Transverse colon (tissue), 3 donors: Measurements from ENCODE around the gene CADM2.

Source experiments
- POLR2A ChIP-seq: fragments of 450-650 bp; IDR thresholded peaks from one replicate; pipeline ENCODE4 v1.6.1; 2016; ENCODE audit warnings: antibody characterized with exemption, mild to moderate bottlenecking, moderate library complexity
- TF ChIP-seq, protein P1 (sequence below), 5 experiments: fragments of 200-600 bp in 3 of 5; fragments of 450-650 bp in 2 of 5; sonication (generic) in 3 of 5; IDR thresholded peaks; 1 replicate in 2 of 5; 2 replicates in 3 of 5; pipeline ENCODE4 v1.5.1; 2016 to 2017; ENCODE audit warnings: antibody characterized with exemption in 5 of 5, inconsistent platforms in 3 of 5, mild to moderate bottlenecking in 2 of 5, moderate library complexity in 1 of 5

DNA sequence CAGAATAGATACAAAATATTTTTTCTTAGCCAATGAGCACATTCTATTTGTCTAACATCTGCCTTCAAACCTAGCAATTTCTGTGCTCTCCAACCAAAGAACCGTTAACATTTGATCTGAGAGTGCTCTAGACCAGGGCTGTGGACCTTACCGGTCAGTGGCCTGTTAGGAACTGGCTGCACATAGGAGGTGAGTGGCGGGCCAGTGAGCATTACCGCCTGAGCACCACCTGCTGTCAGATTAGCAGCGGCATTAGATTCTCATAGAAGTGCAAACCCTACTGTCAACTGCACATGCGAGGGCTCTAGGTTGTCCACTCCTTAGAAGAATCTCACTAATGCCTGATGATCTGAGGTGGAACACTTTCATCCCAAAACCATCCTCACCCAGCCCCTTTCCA is 131.7 kb downstream of the CADM2 start:
- TF ChIP-seq, protein P1, sequence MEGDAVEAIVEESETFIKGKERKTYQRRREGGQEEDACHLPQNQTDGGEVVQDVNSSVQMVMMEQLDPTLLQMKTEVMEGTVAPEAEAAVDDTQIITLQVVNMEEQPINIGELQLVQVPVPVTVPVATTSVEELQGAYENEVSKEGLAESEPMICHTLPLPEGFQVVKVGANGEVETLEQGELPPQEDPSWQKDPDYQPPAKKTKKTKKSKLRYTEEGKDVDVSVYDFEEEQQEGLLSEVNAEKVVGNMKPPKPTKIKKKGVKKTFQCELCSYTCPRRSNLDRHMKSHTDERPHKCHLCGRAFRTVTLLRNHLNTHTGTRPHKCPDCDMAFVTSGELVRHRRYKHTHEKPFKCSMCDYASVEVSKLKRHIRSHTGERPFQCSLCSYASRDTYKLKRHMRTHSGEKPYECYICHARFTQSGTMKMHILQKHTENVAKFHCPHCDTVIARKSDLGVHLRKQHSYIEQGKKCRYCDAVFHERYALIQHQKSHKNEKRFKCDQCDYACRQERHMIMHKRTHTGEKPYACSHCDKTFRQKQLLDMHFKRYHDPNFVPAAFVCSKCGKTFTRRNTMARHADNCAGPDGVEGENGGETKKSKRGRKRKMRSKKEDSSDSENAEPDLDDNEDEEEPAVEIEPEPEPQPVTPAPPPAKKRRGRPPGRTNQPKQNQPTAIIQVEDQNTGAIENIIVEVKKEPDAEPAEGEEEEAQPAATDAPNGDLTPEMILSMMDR (IDR thresholded peaks at IDR 0.05) = no peak
- TF ChIP-seq POLR2A = no peak
